Left ventricle myocardium inferior (tissue), 1 donor: ENCODE measurements around the gene DUSP28. TPM values are rescaled to one million over a fixed set of nuclear protein-coding genes. Genes with fewer than 3 reads are reported as not detected.

Source experiments
- DNase-seq: peaks from one replicate; pipeline ENCODE4 v3.0.0-alpha.2; 2020
- H3K27ac ChIP-seq: fragments of 200-600 bp; replicated peaks from 2 replicates; pipeline ENCODE4 v1.8.0; 2021
- H3K27me3 ChIP-seq: fragments of 200-600 bp; 2 replicates; pipeline ENCODE4 v1.8.0; 2021; ENCODE audit warnings: low read depth
- H3K36me3 ChIP-seq: fragments of 200-600 bp; 2 replicates; pipeline ENCODE4 v1.8.0; 2021
- H3K4me1 ChIP-seq: fragments of 200-600 bp; 2 replicates; pipeline ENCODE4 v1.8.0; 2021
- H3K4me3 ChIP-seq: fragments of 200-600 bp; 2 replicates; pipeline ENCODE4 v1.8.0; 2021; ENCODE audit warnings: mild to moderate bottlenecking, moderate library complexity
- H3K9me3 ChIP-seq: fragments of 200-600 bp; replicated peaks from 2 replicates; pipeline ENCODE4 v1.8.0; 2021
- CTCF ChIP-seq: fragments of 200-600 bp; IDR thresholded peaks from 2 replicates; pipeline ENCODE4 v1.8.0; 2021; ENCODE audit warnings: antibody characterized with exemption, mild to moderate bottlenecking, borderline replicate concordance
- intact Hi-C: fragments of 100-400 bp; cut with micrococcal nuclease; formaldehyde crosslinking; loops from one replicate; pipeline ENCODE4 v1.11.0; 2022
- total RNA-seq: library from RNA; stranded (reverse); fragmentation: NEBNext Ultra II Directional; extraction: Animal tissue kit (Norgen Biotek cat#: 25700); gene quantifications from one replicate; pipeline ENCODE4 v1.2.1, GENCODE V29; 2021
- donor health status: DM: no; HTN: yes; CAD: no; lungs with severe emphysema.

DUSP28 gene
- total RNA-seq, 1 donor from 2014 or later, result 19.3 TPM

- intact Hi-C loops, result no loop called here
- DNase-seq, result no peak
- H3K36me3 ChIP-seq, result peaks cover 5% of the 10 kb centered on the region
Observed at GRCh38 chr2:240564561-240565332, 4.6 kb downstream of the DUSP28 start.

GRCh38 chr2:240565333-240566202 is 5.4 kb downstream of the DUSP28 start:
- Histone ChIP-seq H3K4me3 (peak overlapping the region; percentile 85), H3K27me3 (no peaks in the 10 kb centered on the region), H3K9me3 (no peaks in the 10 kb centered on the region), H3K27ac (peak overlapping the region; percentile 96), H3K36me3 (peaks cover 5% of the 10 kb centered on the region), H3K4me1 (peaks cover 67% of the 10 kb centered on the region)
- peak; percentile 76 for DNase-seq
- intact Hi-C loops, result no loop called here
- TF ChIP-seq CTCF, result no peak

More at GRCh38 chr2:240564561-240565332, 4.6 kb downstream of the DUSP28 start:
- Histone ChIP-seq H3K4me3 (no peak overlapping the region), H3K27me3 (no peaks in the 10 kb centered on the region), H3K9me3 (no peaks in the 10 kb centered on the region), H3K4me1 (peaks cover 66% of the 10 kb centered on the region), H3K27ac (peak overlapping the region; percentile 96)
- no peak for TF ChIP-seq CTCF

- intact Hi-C loops, result no loop called here
- Histone ChIP-seq H3K4me3 (peak overlapping the region; percentile 85), H3K9me3 (no peaks in the 10 kb centered on the region), H3K4me1 (peaks cover 69% of the 10 kb centered on the region), H3K27me3 (no peaks in the 10 kb centered on the region), H3K36me3 (peaks cover 5% of the 10 kb centered on the region), H3K27ac (peak overlapping the region; percentile 96)
- DNase-seq, result peak; percentile 95
- TF ChIP-seq CTCF, result peak; percentile 96
Observed at GRCh38 chr2:240566203-240567136, 6.3 kb downstream of the DUSP28 start.

GRCh38 chr2:240567137-240567871 is 7.1 kb downstream of the DUSP28 start:
- peaks cover 61% of the 10 kb centered on the region for H3K4me1 ChIP-seq
- DNase-seq, result peak; percentile 17
- H3K27ac ChIP-seq, result peak overlapping the region; percentile 96
- H3K36me3 ChIP-seq, result peaks cover 6% of the 10 kb centered on the region
- no peaks in the 10 kb centered on the region for H3K9me3 ChIP-seq
- H3K27me3 ChIP-seq, result no peaks in the 10 kb centered on the region
- peak overlapping the region; percentile 85 for H3K4me3 ChIP-seq
- intact Hi-C loops, result no loop called here
- no peak for TF ChIP-seq CTCF
